Chondrocyte (in vitro differentiated cells): ENCODE measurements around the gene SHISA9. TPM values are rescaled to one million over a fixed set of nuclear protein-coding genes. Genes with fewer than 3 reads are reported as not detected.

Experiments used
- DNase-seq: peaks from one replicate; pipeline ENCODE4 v3.0.0; 2021; ENCODE audit warnings: mixed read lengths, low spot score
- H3K27ac Mint-ChIP-seq: one replicate; pipeline ENCODE4 v1.8.0; 2021; ENCODE audit warnings: mild to moderate bottlenecking, moderate library complexity, mixed read lengths; ENCODE audit not compliant: unreplicated experiment
- H3K27me3 Mint-ChIP-seq: 2 replicates; pipeline ENCODE4 v1.8.0; 2021; ENCODE audit warnings: low read depth, mixed read lengths
- H3K36me3 Mint-ChIP-seq: 2 replicates; pipeline ENCODE4 v1.8.0; 2021; ENCODE audit warnings: low read depth, mixed read lengths
- H3K4me1 Mint-ChIP-seq: 2 replicates; pipeline ENCODE4 v1.8.0; 2021; ENCODE audit warnings: low read depth, mild to moderate bottlenecking, mixed read lengths
- H3K4me3 Mint-ChIP-seq: one replicate; pipeline ENCODE4 v1.8.0; 2021; ENCODE audit warnings: mild to moderate bottlenecking, moderate library complexity, mixed read lengths; ENCODE audit not compliant: unreplicated experiment
- H3K9me3 Mint-ChIP-seq: 2 replicates; pipeline ENCODE4 v1.8.0; 2021; ENCODE audit warnings: low read depth, mixed read lengths
- total RNA-seq: library from RNA; stranded (reverse); gene quantifications from 3 replicates; pipeline ENCODE4 v1.2.1, GENCODE V29; 2021
- TF ChIP-seq, protein P1 (sequence below): fragments of 200-600 bp; sonication (generic); IDR thresholded peaks from 2 replicates; pipeline ENCODE4 v1.5.0; 2021; ENCODE audit warnings: antibody characterized with exemption, mild to moderate bottlenecking, moderate library complexity

Gene SHISA9
- total RNA-seq, 1 donor from 2014 or later: 1.6 TPM

GRCh38 chr16:13055480-13055879, 154.1 kb downstream of the SHISA9 start:
- TF ChIP-seq, protein P1, sequence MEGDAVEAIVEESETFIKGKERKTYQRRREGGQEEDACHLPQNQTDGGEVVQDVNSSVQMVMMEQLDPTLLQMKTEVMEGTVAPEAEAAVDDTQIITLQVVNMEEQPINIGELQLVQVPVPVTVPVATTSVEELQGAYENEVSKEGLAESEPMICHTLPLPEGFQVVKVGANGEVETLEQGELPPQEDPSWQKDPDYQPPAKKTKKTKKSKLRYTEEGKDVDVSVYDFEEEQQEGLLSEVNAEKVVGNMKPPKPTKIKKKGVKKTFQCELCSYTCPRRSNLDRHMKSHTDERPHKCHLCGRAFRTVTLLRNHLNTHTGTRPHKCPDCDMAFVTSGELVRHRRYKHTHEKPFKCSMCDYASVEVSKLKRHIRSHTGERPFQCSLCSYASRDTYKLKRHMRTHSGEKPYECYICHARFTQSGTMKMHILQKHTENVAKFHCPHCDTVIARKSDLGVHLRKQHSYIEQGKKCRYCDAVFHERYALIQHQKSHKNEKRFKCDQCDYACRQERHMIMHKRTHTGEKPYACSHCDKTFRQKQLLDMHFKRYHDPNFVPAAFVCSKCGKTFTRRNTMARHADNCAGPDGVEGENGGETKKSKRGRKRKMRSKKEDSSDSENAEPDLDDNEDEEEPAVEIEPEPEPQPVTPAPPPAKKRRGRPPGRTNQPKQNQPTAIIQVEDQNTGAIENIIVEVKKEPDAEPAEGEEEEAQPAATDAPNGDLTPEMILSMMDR: no peak
- no peaks in the 10 kb centered on the region for H3K27me3 Mint-ChIP-seq
- no peak overlapping the region for H3K4me3 Mint-ChIP-seq
- peaks cover 12% of the 10 kb centered on the region for H3K9me3 Mint-ChIP-seq
- no peak for DNase-seq
- no peaks in the 10 kb centered on the region for H3K4me1 Mint-ChIP-seq
- H3K27ac Mint-ChIP-seq: no peak overlapping the region
- H3K36me3 Mint-ChIP-seq: no peaks in the 10 kb centered on the region

- Mint-ChIP-seq H3K9me3 (peaks cover 8% of the 10 kb centered on the region), H3K27ac (no peak overlapping the region), H3K4me3 (no peak overlapping the region), H3K27me3 (no peaks in the 10 kb centered on the region), H3K36me3 (no peaks in the 10 kb centered on the region), H3K4me1 (no peaks in the 10 kb centered on the region)
- DNase-seq: no peak
- TF ChIP-seq, protein P1: no peak
Measured at GRCh38 chr16:13056607-13057006, 155.2 kb downstream of the SHISA9 start.

DNA sequence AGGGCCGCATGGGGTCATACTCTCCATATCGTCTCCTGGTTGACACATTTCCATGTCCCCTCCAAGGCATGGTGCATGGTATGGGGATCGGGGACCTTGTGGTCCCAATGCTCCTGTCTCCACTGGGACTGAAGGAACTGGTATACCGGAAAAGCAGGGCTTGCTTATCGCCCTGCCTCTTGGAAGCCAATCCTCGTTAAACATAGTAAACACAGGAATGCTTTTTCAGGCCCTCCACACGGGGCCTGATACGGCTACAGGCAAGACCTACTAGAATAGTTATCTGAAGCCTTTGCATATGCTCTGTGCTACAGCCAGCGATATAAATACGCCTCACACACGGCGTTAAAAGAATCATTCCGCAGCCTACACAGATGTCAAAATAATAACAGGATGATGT, 159.5 kb downstream of the SHISA9 start:
- TF ChIP-seq, protein P1: no peak
- Mint-ChIP-seq H3K27ac (no peak overlapping the region), H3K27me3 (no peaks in the 10 kb centered on the region), H3K4me1 (no peaks in the 10 kb centered on the region), H3K4me3 (no peak overlapping the region), H3K9me3 (peaks cover 5% of the 10 kb centered on the region), H3K36me3 (no peaks in the 10 kb centered on the region)
- no peak for DNase-seq

- TF ChIP-seq, protein P1: no peak
- no peaks in the 10 kb centered on the region for H3K4me1 Mint-ChIP-seq
- no peaks in the 10 kb centered on the region for H3K36me3 Mint-ChIP-seq
- DNase-seq: no peak
- H3K27me3 Mint-ChIP-seq: no peaks in the 10 kb centered on the region
- no peak overlapping the region for H3K27ac Mint-ChIP-seq
- no peak overlapping the region for H3K4me3 Mint-ChIP-seq
- peaks cover 9% of the 10 kb centered on the region for H3K9me3 Mint-ChIP-seq
Measured at GRCh38 chr16:13061691-13062090, 160.3 kb downstream of the SHISA9 start.

DNA sequence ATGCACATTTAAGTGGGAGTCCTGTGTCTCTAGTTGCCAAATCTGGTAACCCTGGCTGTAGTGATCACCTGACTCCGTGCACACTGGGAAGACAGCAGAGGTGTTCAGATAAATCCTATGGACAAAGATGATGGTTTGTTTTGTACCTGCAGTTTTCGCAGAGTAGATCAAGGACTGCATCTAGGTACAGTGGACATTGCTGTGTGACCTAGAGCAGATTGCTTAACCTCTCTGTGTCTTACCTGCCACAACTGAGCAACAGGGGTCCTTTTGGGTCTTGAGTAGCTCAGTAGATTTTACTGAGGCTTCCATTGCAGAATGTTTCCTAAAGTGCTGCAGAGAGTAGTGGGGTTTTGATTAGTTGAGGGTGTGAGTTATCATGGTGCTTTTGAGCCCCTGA, 160.8 kb downstream of the SHISA9 start:
- DNase-seq: no peak
- Mint-ChIP-seq H3K36me3 (no peaks in the 10 kb centered on the region), H3K27me3 (no peaks in the 10 kb centered on the region), H3K4me1 (no peaks in the 10 kb centered on the region), H3K27ac (no peak overlapping the region), H3K9me3 (peaks cover 9% of the 10 kb centered on the region), H3K4me3 (no peak overlapping the region)
- TF ChIP-seq, protein P1: no peak
